ENCODE data around the gene PRDM11. TPM values are rescaled to one million over a fixed set of nuclear protein-coding genes. Genes with fewer than 3 reads are reported as not detected.

PRDM11 gene
- total and polyA plus RNA-seq, 10 of the 15 experiments (the other 5 are each of a cell fraction or from before 2014, with no cell fraction given): 0.03 to 2.4 (median 0.53) TPM

- no peak overlapping the region for H2AFZ ChIP-seq (ENCODE audit: control insufficient read depth, low read depth, low read length)
- ChIA-PET CTCF (interaction anchor here (1.4 to 1.8 kb wide), 3 partner anchors 10 to 31 kb away, joined by 3 to 6 read pairs (median 5); no protein-coding TSS in a partner anchor), RAD21 (ENCODE audit: unreplicated experiment) (no interaction called here), SMC1A (ENCODE audit: uncharacterized antibody, unreplicated experiment) (no interaction called here), POLR2A (no interaction called here)
- H3K4me1 ChIP-seq (ENCODE audit: control insufficient read depth, insufficient read depth, low read length): no peaks in the 10 kb centered on the region
- no peaks in the 10 kb centered on the region for H3K79me2 ChIP-seq (ENCODE audit: control insufficient read depth, insufficient read depth, low read length)
- no peak overlapping the region for H3K9ac ChIP-seq (ENCODE audit: control insufficient read depth, insufficient read depth, low read length)
- in situ Hi-C loops (cut with MboI): no loop called here
- H4K20me1 ChIP-seq (ENCODE audit: control insufficient read depth, insufficient read depth): no peaks in the 10 kb centered on the region; the same call in 1 of the 2 replicates
- FAIRE-seq (no peak), DNase-seq (ENCODE audit: low read depth, low spot score) (no peak), ATAC-seq (no peak)
- no peak overlapping the region for H3K4me2 ChIP-seq (ENCODE audit: control insufficient read depth, insufficient read depth)
- 36% methylated on average over 15 of the region's 15 CpGs for WGBS (ENCODE audit: insufficient coverage, insufficient replicate concordance, low lambda C conversion rate, missing lambda C conversion rate)
- H3K27me3 ChIP-seq (replicated peaks in 1 of 2; ENCODE audit: control insufficient read depth in 2 of 2, insufficient read depth in 2 of 2, low read length in 1 of 2): peaks cover 0 to 2% of the 10 kb centered on the region in 2 experiments; a peak in 1 of 4 replicates
- intact Hi-C loops (cut with micrococcal nuclease; ENCODE audit: unreplicated experiment): no loop called here
- H3K9me3 ChIP-seq (replicated peaks; ENCODE audit: control insufficient read depth, insufficient read depth, low read length): no peaks in the 10 kb centered on the region; the same call in 2 of the 3 replicates
- no peak overlapping the region for H3K27ac ChIP-seq (ENCODE audit: control insufficient read depth, insufficient read depth)
- no TSS peak for BruUV-seq (replicated peaks)
- no peak overlapping the region for H3K4me3 ChIP-seq
- H3K36me3 ChIP-seq (ENCODE audit: control insufficient read depth in 2 of 2, insufficient read depth in 2 of 2, low read length in 1 of 2): no peaks in the 10 kb centered on the region
- TF ChIP-seq, protein P1, sequence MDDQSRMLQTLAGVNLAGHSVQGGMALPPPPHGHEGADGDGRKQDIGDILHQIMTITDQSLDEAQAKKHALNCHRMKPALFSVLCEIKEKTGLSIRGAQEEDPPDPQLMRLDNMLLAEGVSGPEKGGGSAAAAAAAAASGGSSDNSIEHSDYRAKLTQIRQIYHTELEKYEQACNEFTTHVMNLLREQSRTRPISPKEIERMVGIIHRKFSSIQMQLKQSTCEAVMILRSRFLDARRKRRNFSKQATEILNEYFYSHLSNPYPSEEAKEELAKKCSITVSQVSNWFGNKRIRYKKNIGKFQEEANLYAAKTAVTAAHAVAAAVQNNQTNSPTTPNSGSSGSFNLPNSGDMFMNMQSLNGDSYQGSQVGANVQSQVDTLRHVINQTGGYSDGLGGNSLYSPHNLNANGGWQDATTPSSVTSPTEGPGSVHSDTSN (IDR thresholded peaks at IDR 0.05; ENCODE audit: insufficient replicate concordance, low read depth, low read length): no peak
- no peak for TF ChIP-seq ATF3 (IDR thresholded peaks at IDR 0.05; ENCODE audit: borderline replicate concordance, extremely low read depth, low read depth, low read length)
- TF ChIP-seq BRCA1 (IDR thresholded peaks at IDR 0.05; ENCODE audit: low read depth, low read length): no peak
- TF ChIP-seq CBX3 (IDR thresholded peaks at IDR 0.05; ENCODE audit: borderline replicate concordance, low read depth): no peak
- TF ChIP-seq GATAD2B (conservative IDR thresholded peaks at IDR 0.05; ENCODE audit: low read depth): no peak
- no peak for TF ChIP-seq ZNF384 (IDR thresholded peaks at IDR 0.05; ENCODE audit: borderline replicate concordance, low read depth, low read length)
- no peak for TF ChIP-seq BHLHE40 (IDR thresholded peaks at IDR 0.05; ENCODE audit: borderline replicate concordance in 1 of 2, low read depth in 2 of 2, low read length in 1 of 2)
- no peak for TF ChIP-seq TCF3 (IDR thresholded peaks at IDR 0.05; ENCODE audit: borderline replicate concordance, insufficient read depth, low read depth, low read length)
- no peak for TF ChIP-seq FOXK2 (IDR thresholded peaks at IDR 0.05)
- TF ChIP-seq ASH2L (IDR thresholded peaks at IDR 0.05; ENCODE audit: borderline replicate concordance, low read depth): no peak
- TF ChIP-seq, protein P2, sequence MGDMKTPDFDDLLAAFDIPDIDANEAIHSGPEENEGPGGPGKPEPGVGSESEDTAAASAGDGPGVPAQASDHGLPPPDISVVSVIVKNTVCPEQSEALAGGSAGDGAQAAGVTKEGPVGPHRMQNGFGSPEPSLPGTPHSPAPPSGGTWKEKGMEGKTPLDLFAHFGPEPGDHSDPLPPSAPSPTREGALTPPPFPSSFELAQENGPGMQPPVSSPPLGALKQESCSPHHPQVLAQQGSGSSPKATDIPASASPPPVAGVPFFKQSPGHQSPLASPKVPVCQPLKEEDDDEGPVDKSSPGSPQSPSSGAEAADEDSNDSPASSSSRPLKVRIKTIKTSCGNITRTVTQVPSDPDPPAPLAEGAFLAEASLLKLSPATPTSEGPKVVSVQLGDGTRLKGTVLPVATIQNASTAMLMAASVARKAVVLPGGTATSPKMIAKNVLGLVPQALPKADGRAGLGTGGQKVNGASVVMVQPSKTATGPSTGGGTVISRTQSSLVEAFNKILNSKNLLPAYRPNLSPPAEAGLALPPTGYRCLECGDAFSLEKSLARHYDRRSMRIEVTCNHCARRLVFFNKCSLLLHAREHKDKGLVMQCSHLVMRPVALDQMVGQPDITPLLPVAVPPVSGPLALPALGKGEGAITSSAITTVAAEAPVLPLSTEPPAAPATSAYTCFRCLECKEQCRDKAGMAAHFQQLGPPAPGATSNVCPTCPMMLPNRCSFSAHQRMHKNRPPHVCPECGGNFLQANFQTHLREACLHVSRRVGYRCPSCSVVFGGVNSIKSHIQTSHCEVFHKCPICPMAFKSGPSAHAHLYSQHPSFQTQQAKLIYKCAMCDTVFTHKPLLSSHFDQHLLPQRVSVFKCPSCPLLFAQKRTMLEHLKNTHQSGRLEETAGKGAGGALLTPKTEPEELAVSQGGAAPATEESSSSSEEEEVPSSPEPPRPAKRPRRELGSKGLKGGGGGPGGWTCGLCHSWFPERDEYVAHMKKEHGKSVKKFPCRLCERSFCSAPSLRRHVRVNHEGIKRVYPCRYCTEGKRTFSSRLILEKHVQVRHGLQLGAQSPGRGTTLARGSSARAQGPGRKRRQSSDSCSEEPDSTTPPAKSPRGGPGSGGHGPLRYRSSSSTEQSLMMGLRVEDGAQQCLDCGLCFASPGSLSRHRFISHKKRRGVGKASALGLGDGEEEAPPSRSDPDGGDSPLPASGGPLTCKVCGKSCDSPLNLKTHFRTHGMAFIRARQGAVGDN (IDR thresholded peaks at IDR 0.05): no peak
- TF ChIP-seq, protein P3, sequence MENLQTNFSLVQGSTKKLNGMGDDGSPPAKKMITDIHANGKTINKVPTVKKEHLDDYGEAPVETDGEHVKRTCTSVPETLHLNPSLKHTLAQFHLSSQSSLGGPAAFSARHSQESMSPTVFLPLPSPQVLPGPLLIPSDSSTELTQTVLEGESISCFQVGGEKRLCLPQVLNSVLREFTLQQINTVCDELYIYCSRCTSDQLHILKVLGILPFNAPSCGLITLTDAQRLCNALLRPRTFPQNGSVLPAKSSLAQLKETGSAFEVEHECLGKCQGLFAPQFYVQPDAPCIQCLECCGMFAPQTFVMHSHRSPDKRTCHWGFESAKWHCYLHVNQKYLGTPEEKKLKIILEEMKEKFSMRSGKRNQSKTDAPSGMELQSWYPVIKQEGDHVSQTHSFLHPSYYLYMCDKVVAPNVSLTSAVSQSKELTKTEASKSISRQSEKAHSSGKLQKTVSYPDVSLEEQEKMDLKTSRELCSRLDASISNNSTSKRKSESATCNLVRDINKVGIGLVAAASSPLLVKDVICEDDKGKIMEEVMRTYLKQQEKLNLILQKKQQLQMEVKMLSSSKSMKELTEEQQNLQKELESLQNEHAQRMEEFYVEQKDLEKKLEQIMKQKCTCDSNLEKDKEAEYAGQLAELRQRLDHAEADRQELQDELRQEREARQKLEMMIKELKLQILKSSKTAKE (IDR thresholded peaks at IDR 0.05; ENCODE audit: low read depth, poor library complexity, severe bottlenecking): no peak
- TF ChIP-seq RUNX3 (IDR thresholded peaks at IDR 0.05; ENCODE audit: low read length): no peak
- TF ChIP-seq NR2C2 (IDR thresholded peaks at IDR 0.05; ENCODE audit: borderline replicate concordance, control insufficient read depth, insufficient read length, low read depth): no peak
- no peak for TF ChIP-seq ZNF622 (IDR thresholded peaks at IDR 0.05)
These were observed 88.0 kb downstream of the PRDM11 start for GRCh38 chr11:45234306-45235006.
